Choroid plexus epithelial cell (primary cell): ENCODE results near the gene KCTD17.
A peak's percentile ranks its signal among the peaks of the same experiment; 100 is the strongest.

Experiments
- DNase-seq: peaks from one replicate; pipeline ENCODE4 v3.0.0-alpha.2; 2010; ENCODE audit warnings: low read depth
- H3K4me3 ChIP-seq: 2 replicates; pipeline ENCODE4 v1.5.1; 2011; ENCODE audit warnings: low read depth, mild to moderate bottlenecking, control low read depth, low read length, moderate library complexity
- CTCF ChIP-seq: conservative IDR thresholded peaks from 2 replicates; pipeline ENCODE4 v1.5.1; 2011; ENCODE audit warnings: low read depth, mild to moderate bottlenecking, control low read depth, inconsistent platforms, low read length, moderate library complexity

The KCTD17 gene

GRCh38 chr22:37095113-37095512, 43.6 kb downstream of the KCTD17 start:
- no peak for DNase-seq
- no peak for TF ChIP-seq CTCF

GRCh38 chr22:37097346-37097745, 45.8 kb downstream of the KCTD17 start:
- no peak for DNase-seq
- TF ChIP-seq CTCF, result no peak
- H3K4me3 ChIP-seq, result no peak overlapping the region

More at GRCh38 chr22:37095113-37095512, 43.6 kb downstream of the KCTD17 start:
- no peak overlapping the region for H3K4me3 ChIP-seq

GRCh38 chr22:37098976-37099591, 47.5 kb downstream of the KCTD17 start:
- DNase-seq, result no peak
- no peak overlapping the region for H3K4me3 ChIP-seq
- peak; percentile 36 for TF ChIP-seq CTCF

- no peak for TF ChIP-seq CTCF
- no peak for DNase-seq
Observed at GRCh38 chr22:37100589-37101127, 49.1 kb downstream of the KCTD17 start.

DNA sequence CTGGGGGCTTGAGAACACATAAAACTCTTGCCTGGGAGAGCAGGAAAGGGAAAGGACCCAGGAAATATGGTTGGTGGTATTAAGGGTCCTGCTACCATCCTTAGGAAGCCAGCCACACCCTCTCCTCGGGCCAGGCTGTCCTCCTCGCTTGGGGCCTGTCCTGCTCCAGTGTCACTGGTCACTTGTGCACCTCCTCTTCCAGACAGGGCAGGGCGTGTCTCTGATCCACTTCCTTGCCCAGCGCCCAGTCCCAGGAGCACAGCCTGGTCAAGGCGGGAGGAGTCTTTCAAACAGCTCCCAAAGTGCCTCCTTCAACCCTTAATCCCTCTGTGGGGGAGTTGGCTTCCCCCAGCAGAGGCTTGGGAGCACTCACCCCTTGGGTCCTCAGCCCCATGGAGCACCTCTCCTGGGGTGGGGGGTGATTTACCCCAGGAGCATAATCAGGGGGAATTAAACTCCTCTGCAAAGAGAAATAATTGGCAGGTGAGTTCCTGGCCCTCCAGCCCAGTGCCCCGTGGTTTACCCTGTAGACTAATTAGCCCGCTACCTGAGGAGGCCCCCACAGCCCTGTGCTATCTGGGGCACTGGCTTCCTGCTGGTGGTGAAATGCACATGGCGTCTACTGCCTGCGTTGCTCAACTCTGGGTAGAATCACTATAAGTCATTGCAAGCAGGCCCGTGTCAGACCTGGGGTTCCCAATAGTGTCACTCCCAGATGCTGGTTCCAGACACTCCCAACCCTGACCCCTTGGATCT, 49.9 kb downstream of the KCTD17 start:
- H3K4me3 ChIP-seq, result no peak overlapping the region
- no peak for DNase-seq
- TF ChIP-seq CTCF, result no peak

More at GRCh38 chr22:37100589-37101127, 49.1 kb downstream of the KCTD17 start:
- H3K4me3 ChIP-seq, result no peak overlapping the region

- no peak for TF ChIP-seq CTCF
- H3K4me3 ChIP-seq, result no peak overlapping the region
- no peak for DNase-seq
Observed at GRCh38 chr22:37103151-37103550, 51.6 kb downstream of the KCTD17 start.
